HepG2 (cell line): ENCODE results near the gene TMCC1. TPM values are rescaled to one million over a fixed set of nuclear protein-coding genes. Genes with fewer than 3 reads are reported as not detected.

Experiments
- HNRNPL ChIP-seq: fragments of 200-400 bp; formaldehyde crosslinking; IDR thresholded peaks from 2 replicates; pipeline ENCODE4 v1.6.1; 2017; ENCODE audit warnings: mild to moderate bottlenecking, low read depth, low read length
- NFE2L1 ChIP-seq: sonication (generic); formaldehyde crosslinking; IDR thresholded peaks from 2 replicates; pipeline ENCODE4 v1.4.0; 2020; ENCODE audit warnings: missing genetic modification reagents, mild to moderate bottlenecking, borderline replicate concordance
- POGZ ChIP-seq: sonication (generic); formaldehyde crosslinking; IDR thresholded peaks from 2 replicates; pipeline ENCODE4 v1.4.0; 2020; ENCODE audit warnings: mild to moderate bottlenecking, missing genetic modification reagents
- ZSCAN29 ChIP-seq: sonication (generic); formaldehyde crosslinking; conservative IDR thresholded peaks from 2 replicates; pipeline ENCODE4 v1.4.0; 2020; ENCODE audit warnings: mild to moderate bottlenecking, missing genetic modification reagents
- polyA plus RNA-seq, 8 experiments: library from polyadenylated mRNA; depleted of rRNA in 3 of 8; stranded (reverse) in 7 of 8; unstranded in 1 of 8; fragments of >200 nt; fragmentation: Illumina TruSeq in 4 of 8; extraction: Trizol in 4 of 8; gene quantifications; 2 replicates each; pipeline versions ENCODE4 v1.2.1 to v1.2.3, GENCODE V29; 2011 to 2016; ENCODE audit warnings: low read depth in 4 of 8, missing spikeins in 1 of 8, mixed read lengths in 1 of 8; ENCODE audit not compliant: insufficient read depth in 1 of 8
- total RNA-seq, 5 experiments: library from RNA; depleted of rRNA; stranded (reverse); fragments of >200 nt; fragmentation: Illumina TruSeq; extraction: Trizol; gene quantifications; 2 replicates each; pipeline ENCODE4 v1.2.3, GENCODE V29; 2016; ENCODE audit warnings: low read depth in 1 of 5
- TF ChIP-seq, protein P1 (sequence below): IDR thresholded peaks from 2 replicates; pipeline ENCODE4 v1.4.0; 2020; ENCODE audit warnings: mild to moderate bottlenecking, missing genetic modification reagents
- TF ChIP-seq, protein P2 (sequence below): sonication (generic); formaldehyde crosslinking; IDR thresholded peaks from 2 replicates; pipeline ENCODE4 v1.9.0; 2021; ENCODE audit warnings: mild to moderate bottlenecking, missing genetic modification reagents
- TF ChIP-seq, protein P3 (sequence below): IDR thresholded peaks from 2 replicates; pipeline ENCODE4 v1.6.1; 2016
- TF ChIP-seq, protein P4 (sequence below): sonication (generic); formaldehyde crosslinking; IDR thresholded peaks from 2 replicates; pipeline ENCODE4 v1.5.1; 2020; ENCODE audit warnings: mild to moderate bottlenecking, missing genetic modification reagents, moderate library complexity

The TMCC1 gene
- total and polyA plus RNA-seq, 2 of the 13 experiments (the other 11 are each of a cell fraction or from before 2014, with no cell fraction given), result 12.1 to 264 TPM

DNA sequence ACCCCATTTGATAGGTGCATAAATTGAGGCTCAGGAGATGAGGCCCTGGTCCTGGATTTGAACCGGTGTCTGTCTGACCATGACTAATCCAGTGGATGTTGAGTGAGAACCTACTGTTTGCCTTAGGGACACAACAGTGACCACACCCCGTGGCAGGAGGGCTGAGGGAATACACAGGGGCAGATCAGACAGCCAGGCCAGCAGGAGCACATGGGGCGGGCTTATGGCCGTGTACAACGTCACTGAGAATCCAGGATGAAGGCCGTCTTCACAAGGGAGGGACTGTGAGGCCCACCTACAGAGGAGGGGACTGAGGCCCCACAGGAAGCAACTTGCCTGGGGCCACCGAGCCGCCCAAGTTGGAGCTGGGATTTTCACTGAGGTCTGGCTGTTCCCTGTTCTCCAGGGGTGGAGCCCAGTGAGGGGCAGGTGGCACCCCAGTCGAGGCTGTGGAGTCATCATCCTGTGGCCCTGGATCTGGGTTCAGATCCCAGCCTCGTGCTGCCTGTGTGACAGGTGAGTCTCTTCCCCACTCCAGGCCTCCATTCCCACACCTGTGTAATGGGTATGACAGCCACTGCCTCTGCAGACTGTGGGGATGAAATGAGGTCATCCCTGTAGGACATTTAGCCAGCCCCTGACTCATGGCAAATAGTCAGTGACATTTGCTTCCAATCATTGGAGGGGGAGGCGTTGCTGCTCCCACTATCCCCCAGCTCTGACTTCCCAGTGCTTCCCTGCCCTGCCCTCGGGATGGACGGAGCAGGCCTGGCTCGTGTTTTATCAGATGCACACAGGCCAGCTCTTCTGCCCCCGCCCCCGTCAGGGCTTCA, 280.8 kb downstream of the TMCC1 start (continued):
- TF ChIP-seq, protein P1, sequence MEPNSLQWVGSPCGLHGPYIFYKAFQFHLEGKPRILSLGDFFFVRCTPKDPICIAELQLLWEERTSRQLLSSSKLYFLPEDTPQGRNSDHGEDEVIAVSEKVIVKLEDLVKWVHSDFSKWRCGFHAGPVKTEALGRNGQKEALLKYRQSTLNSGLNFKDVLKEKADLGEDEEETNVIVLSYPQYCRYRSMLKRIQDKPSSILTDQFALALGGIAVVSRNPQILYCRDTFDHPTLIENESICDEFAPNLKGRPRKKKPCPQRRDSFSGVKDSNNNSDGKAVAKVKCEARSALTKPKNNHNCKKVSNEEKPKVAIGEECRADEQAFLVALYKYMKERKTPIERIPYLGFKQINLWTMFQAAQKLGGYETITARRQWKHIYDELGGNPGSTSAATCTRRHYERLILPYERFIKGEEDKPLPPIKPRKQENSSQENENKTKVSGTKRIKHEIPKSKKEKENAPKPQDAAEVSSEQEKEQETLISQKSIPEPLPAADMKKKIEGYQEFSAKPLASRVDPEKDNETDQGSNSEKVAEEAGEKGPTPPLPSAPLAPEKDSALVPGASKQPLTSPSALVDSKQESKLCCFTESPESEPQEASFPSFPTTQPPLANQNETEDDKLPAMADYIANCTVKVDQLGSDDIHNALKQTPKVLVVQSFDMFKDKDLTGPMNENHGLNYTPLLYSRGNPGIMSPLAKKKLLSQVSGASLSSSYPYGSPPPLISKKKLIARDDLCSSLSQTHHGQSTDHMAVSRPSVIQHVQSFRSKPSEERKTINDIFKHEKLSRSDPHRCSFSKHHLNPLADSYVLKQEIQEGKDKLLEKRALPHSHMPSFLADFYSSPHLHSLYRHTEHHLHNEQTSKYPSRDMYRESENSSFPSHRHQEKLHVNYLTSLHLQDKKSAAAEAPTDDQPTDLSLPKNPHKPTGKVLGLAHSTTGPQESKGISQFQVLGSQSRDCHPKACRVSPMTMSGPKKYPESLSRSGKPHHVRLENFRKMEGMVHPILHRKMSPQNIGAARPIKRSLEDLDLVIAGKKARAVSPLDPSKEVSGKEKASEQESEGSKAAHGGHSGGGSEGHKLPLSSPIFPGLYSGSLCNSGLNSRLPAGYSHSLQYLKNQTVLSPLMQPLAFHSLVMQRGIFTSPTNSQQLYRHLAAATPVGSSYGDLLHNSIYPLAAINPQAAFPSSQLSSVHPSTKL, result peak; percentile 35; the same call in 1 of the 2 replicates
- TF ChIP-seq, protein P2, sequence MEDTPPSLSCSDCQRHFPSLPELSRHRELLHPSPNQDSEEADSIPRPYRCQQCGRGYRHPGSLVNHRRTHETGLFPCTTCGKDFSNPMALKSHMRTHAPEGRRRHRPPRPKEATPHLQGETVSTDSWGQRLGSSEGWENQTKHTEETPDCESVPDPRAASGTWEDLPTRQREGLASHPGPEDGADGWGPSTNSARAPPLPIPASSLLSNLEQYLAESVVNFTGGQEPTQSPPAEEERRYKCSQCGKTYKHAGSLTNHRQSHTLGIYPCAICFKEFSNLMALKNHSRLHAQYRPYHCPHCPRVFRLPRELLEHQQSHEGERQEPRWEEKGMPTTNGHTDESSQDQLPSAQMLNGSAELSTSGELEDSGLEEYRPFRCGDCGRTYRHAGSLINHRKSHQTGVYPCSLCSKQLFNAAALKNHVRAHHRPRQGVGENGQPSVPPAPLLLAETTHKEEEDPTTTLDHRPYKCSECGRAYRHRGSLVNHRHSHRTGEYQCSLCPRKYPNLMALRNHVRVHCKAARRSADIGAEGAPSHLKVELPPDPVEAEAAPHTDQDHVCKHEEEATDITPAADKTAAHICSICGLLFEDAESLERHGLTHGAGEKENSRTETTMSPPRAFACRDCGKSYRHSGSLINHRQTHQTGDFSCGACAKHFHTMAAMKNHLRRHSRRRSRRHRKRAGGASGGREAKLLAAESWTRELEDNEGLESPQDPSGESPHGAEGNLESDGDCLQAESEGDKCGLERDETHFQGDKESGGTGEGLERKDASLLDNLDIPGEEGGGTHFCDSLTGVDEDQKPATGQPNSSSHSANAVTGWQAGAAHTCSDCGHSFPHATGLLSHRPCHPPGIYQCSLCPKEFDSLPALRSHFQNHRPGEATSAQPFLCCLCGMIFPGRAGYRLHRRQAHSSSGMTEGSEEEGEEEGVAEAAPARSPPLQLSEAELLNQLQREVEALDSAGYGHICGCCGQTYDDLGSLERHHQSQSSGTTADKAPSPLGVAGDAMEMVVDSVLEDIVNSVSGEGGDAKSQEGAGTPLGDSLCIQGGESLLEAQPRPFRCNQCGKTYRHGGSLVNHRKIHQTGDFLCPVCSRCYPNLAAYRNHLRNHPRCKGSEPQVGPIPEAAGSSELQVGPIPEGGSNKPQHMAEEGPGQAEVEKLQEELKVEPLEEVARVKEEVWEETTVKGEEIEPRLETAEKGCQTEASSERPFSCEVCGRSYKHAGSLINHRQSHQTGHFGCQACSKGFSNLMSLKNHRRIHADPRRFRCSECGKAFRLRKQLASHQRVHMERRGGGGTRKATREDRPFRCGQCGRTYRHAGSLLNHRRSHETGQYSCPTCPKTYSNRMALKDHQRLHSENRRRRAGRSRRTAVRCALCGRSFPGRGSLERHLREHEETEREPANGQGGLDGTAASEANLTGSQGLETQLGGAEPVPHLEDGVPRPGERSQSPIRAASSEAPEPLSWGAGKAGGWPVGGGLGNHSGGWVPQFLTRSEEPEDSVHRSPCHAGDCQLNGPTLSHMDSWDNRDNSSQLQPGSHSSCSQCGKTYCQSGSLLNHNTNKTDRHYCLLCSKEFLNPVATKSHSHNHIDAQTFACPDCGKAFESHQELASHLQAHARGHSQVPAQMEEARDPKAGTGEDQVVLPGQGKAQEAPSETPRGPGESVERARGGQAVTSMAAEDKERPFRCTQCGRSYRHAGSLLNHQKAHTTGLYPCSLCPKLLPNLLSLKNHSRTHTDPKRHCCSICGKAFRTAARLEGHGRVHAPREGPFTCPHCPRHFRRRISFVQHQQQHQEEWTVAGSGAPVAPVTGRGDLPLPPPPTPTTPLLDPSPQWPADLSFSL (CRISPR knock-in tag), result peak; percentile 52; the same call in 1 of the 2 replicates
- TF ChIP-seq, protein P3, sequence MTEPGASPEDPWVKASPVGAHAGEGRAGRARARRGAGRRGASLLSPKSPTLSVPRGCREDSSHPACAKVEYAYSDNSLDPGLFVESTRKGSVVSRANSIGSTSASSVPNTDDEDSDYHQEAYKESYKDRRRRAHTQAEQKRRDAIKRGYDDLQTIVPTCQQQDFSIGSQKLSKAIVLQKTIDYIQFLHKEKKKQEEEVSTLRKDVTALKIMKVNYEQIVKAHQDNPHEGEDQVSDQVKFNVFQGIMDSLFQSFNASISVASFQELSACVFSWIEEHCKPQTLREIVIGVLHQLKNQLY, result no peak
- no peak for TF ChIP-seq ZSCAN29
- TF ChIP-seq HNRNPL, result 0 out of 2 replicates have a peak, but pooled peaks have one; percentile 2
- TF ChIP-seq NFE2L1 (CRISPR knock-in tag), result no peak
- TF ChIP-seq POGZ, result 0 out of 2 replicates have a peak, but pooled peaks have one; percentile 9
- TF ChIP-seq, protein P4, sequence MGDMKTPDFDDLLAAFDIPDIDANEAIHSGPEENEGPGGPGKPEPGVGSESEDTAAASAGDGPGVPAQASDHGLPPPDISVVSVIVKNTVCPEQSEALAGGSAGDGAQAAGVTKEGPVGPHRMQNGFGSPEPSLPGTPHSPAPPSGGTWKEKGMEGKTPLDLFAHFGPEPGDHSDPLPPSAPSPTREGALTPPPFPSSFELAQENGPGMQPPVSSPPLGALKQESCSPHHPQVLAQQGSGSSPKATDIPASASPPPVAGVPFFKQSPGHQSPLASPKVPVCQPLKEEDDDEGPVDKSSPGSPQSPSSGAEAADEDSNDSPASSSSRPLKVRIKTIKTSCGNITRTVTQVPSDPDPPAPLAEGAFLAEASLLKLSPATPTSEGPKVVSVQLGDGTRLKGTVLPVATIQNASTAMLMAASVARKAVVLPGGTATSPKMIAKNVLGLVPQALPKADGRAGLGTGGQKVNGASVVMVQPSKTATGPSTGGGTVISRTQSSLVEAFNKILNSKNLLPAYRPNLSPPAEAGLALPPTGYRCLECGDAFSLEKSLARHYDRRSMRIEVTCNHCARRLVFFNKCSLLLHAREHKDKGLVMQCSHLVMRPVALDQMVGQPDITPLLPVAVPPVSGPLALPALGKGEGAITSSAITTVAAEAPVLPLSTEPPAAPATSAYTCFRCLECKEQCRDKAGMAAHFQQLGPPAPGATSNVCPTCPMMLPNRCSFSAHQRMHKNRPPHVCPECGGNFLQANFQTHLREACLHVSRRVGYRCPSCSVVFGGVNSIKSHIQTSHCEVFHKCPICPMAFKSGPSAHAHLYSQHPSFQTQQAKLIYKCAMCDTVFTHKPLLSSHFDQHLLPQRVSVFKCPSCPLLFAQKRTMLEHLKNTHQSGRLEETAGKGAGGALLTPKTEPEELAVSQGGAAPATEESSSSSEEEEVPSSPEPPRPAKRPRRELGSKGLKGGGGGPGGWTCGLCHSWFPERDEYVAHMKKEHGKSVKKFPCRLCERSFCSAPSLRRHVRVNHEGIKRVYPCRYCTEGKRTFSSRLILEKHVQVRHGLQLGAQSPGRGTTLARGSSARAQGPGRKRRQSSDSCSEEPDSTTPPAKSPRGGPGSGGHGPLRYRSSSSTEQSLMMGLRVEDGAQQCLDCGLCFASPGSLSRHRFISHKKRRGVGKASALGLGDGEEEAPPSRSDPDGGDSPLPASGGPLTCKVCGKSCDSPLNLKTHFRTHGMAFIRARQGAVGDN (CRISPR knock-in tag), result peak; percentile 54
